H1 (cell line): ENCODE data around the gene CRYBG1.

Experiments
- EGR1 ChIP-seq: IDR thresholded peaks from 2 replicates; pipeline ENCODE4 v1.6.1; 2011; ENCODE audit warnings: low read depth, low read length, borderline replicate concordance
- EZH2 ChIP-seq: fragments of 200-600 bp; sonication (generic); IDR thresholded peaks from 2 replicates; pipeline ENCODE4 v1.7.1; 2012; ENCODE audit warnings: low read depth, mild to moderate bottlenecking, moderate library complexity, low read length, inconsistent platforms; ENCODE audit not compliant: severe bottlenecking
- JUND ChIP-seq: IDR thresholded peaks from 2 replicates; pipeline ENCODE4 v1.6.1; 2011; ENCODE audit warnings: mild to moderate bottlenecking, improper control_type of control experiment, low read length
- POLR2A ChIP-seq, 2 experiments: IDR thresholded peaks; 1 replicate in 1 of 2; 2 replicates in 1 of 2; pipeline ENCODE4 v1.6.1; 2011; ENCODE audit warnings: low read depth in 2 of 2, low read length in 2 of 2, mild to moderate bottlenecking in 2 of 2; ENCODE audit errors: control extremely low read depth in 1 of 2
- RAD21 ChIP-seq, 2 experiments: IDR thresholded peaks in 1 of 2; conservative IDR thresholded peaks in 1 of 2; 2 replicates each; pipeline ENCODE4 v1.6.1; 2011; ENCODE audit warnings: low read depth in 2 of 2, low read length in 2 of 2, improper control_type of control experiment in 1 of 2, inconsistent platforms in 1 of 2, mild to moderate bottlenecking in 1 of 2, moderate library complexity in 1 of 2
- RNF2 ChIP-seq: fragments of 200-900, 300-1000 bp; sonication (generic); IDR thresholded peaks from 2 replicates; pipeline ENCODE4 v1.7.1; 2016; ENCODE audit warnings: borderline replicate concordance, low read depth, mild to moderate bottlenecking, antibody characterized with exemption, low read length; ENCODE audit not compliant: poor library complexity, severe bottlenecking; ENCODE audit errors: missing control alignments
- SP1 ChIP-seq: IDR thresholded peaks from 2 replicates; pipeline ENCODE4 v1.6.1; 2011; ENCODE audit warnings: low read depth, low read length
- TF ChIP-seq, protein P1 (sequence below), 3 experiments: IDR thresholded peaks; 1 replicate in 2 of 3; 2 replicates in 1 of 3; pipeline versions ENCODE4 v1.5.1 to v1.6.1; 2011; ENCODE audit warnings: low read length in 3 of 3, mild to moderate bottlenecking in 3 of 3, inconsistent platforms in 2 of 3, low read depth in 1 of 3, moderate library complexity in 1 of 3; ENCODE audit not compliant: insufficient read depth in 1 of 3; ENCODE audit errors: control extremely low read depth in 1 of 3

DNA sequence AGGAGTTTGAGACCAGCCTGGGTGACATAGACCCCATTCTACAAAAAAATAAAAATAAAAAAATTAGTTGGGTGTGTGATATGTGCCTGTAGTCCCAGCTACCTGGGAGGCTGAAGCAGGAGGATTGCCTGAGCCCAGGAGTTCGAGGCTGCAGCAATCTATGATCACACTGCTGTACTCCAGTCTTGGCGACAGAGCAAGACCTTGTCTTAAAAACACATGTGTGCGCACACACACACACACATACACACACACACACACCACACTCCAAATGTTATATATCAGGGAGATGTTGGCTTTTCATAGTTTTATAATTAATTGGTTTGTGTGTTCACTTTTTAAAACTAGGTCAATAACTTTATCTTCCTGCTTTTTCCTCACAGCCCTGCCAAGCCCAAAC is 158.2 kb downstream of the CRYBG1 start:
- TF ChIP-seq EZH2 (no peak), RAD21 (IDR thresholded peaks at IDR 0.05 in 1 of 2, conservative IDR thresholded peaks at IDR 0.05 in 1 of 2; ENCODE audit: low read depth in 2 of 2, low read length in 2 of 2) (no peak), SP1 (no peak), RNF2 (no peak), JUND (no peak), POLR2A (IDR thresholded peaks at IDR 0.05; ENCODE audit: control extremely low read depth in 1 of 2, low read depth in 2 of 2, low read length in 2 of 2) (no peak), EGR1 (no peak)
- TF ChIP-seq, protein P1, sequence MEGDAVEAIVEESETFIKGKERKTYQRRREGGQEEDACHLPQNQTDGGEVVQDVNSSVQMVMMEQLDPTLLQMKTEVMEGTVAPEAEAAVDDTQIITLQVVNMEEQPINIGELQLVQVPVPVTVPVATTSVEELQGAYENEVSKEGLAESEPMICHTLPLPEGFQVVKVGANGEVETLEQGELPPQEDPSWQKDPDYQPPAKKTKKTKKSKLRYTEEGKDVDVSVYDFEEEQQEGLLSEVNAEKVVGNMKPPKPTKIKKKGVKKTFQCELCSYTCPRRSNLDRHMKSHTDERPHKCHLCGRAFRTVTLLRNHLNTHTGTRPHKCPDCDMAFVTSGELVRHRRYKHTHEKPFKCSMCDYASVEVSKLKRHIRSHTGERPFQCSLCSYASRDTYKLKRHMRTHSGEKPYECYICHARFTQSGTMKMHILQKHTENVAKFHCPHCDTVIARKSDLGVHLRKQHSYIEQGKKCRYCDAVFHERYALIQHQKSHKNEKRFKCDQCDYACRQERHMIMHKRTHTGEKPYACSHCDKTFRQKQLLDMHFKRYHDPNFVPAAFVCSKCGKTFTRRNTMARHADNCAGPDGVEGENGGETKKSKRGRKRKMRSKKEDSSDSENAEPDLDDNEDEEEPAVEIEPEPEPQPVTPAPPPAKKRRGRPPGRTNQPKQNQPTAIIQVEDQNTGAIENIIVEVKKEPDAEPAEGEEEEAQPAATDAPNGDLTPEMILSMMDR (IDR thresholded peaks at IDR 0.05; ENCODE audit: control extremely low read depth in 1 of 3, insufficient read depth in 1 of 3, low read depth in 1 of 3, low read length in 3 of 3): no peak
